ENCODE measurements around the gene MSL1.
A peak's percentile ranks its signal among the peaks of the same experiment; 100 is the strongest.

The MSL1 gene

GRCh38 chr17:40168262-40168832 lies 46.6 kb downstream of the MSL1 start:
- H3K14ac ChIP-seq (ENCODE audit: low read length): no peak overlapping the region
- no CpG with 5 or more reads among the region's 11 CpGs for WGBS, 2 donors (ENCODE audit: extremely low coverage in 2 of 2, insufficient read length in 2 of 2, insufficient replicate concordance in 1 of 2)
- no peak overlapping the region for H2AFZ ChIP-seq (ENCODE audit: low read length)

GRCh38 chr17:40170325-40170724 lies 48.6 kb downstream of the MSL1 start:
- Histone ChIP-seq H3K4me3 (ENCODE audit: low read length in 2 of 2) (no peak overlapping the region), H4K91ac (ENCODE audit: low read depth, low read length, poor library complexity) (no peak overlapping the region), H3K9ac (ENCODE audit: low read depth, low read length, poor library complexity) (no peak overlapping the region), H2BK5ac (ENCODE audit: low read length) (no peak overlapping the region), H2AK5ac (ENCODE audit: low read depth, low read length) (no peak overlapping the region), H3K27me3 (ENCODE audit: control insufficient read depth in 3 of 3, insufficient read depth in 3 of 3, low read depth in 1 of 3, low read length in 3 of 3) (no peaks in the 10 kb centered on the region), H3K4ac (ENCODE audit: low read length) (no peak overlapping the region), H3K4me1 (ENCODE audit: control insufficient read depth in 2 of 2, insufficient read depth in 1 of 2, low read depth in 1 of 2, low read length in 2 of 2) (peaks cover 0 to 2% of the 10 kb centered on the region in 2 donors), H2AFZ (ENCODE audit: low read length) (no peak overlapping the region), H3K9me3 (replicated peaks in 1 of 2; ENCODE audit: control insufficient read depth in 2 of 2, insufficient read depth in 1 of 2, low read depth in 1 of 2, low read length in 2 of 2) (no peaks in the 10 kb centered on the region), H3K23ac (ENCODE audit: low read depth, low read length, poor library complexity) (no peak overlapping the region), H3K14ac (ENCODE audit: low read length) (no peak overlapping the region), H2BK15ac (ENCODE audit: low read length) (no peak overlapping the region), H3K79me1 (ENCODE audit: low read depth, low read length) (no peaks in the 10 kb centered on the region), H2BK12ac (ENCODE audit: low read length) (no peak overlapping the region), H3K4me2 (ENCODE audit: insufficient read depth, low read length, poor library complexity, severe bottlenecking) (no peak overlapping the region), H3K27ac (replicated peaks; ENCODE audit: low read length) (no peak overlapping the region), H4K8ac (ENCODE audit: low read depth, low read length) (no peak overlapping the region), H2BK120ac (ENCODE audit: low read depth, low read length) (no peak overlapping the region), H3K18ac (ENCODE audit: low read length) (no peak overlapping the region), H3K36me3 (replicated peaks in 1 of 2; ENCODE audit: control insufficient read depth in 2 of 2, insufficient read depth in 2 of 2, low read length in 2 of 2) (peaks cover 41 to 98% of the 10 kb centered on the region in 2 donors)
- WGBS, 2 donors (ENCODE audit: extremely low coverage in 2 of 2, insufficient read length in 2 of 2, insufficient replicate concordance in 1 of 2): no CpG with 5 or more reads among the region's 2 CpGs
- no peak for DNase-seq (ENCODE audit: low spot score)

More at GRCh38 chr17:40168262-40168832, 46.6 kb downstream of the MSL1 start:
- Histone ChIP-seq H3K27me3 (ENCODE audit: control insufficient read depth in 3 of 3, insufficient read depth in 3 of 3, low read depth in 1 of 3, low read length in 3 of 3) (no peaks in the 10 kb centered on the region), H3K4me3 (ENCODE audit: low read length in 2 of 2) (no peak overlapping the region), H4K91ac (ENCODE audit: low read depth, low read length, poor library complexity) (no peak overlapping the region), H4K8ac (ENCODE audit: low read depth, low read length) (no peak overlapping the region), H3K36me3 (replicated peaks in 1 of 2; ENCODE audit: control insufficient read depth in 2 of 2, insufficient read depth in 2 of 2, low read length in 2 of 2) (peaks cover 47 to 98% of the 10 kb centered on the region in 2 donors), H3K18ac (ENCODE audit: low read length) (no peak overlapping the region), H2AK5ac (ENCODE audit: low read depth, low read length) (no peak overlapping the region), H3K79me1 (ENCODE audit: low read depth, low read length) (no peaks in the 10 kb centered on the region), H3K9ac (ENCODE audit: low read depth, low read length, poor library complexity) (no peak overlapping the region), H3K23ac (ENCODE audit: low read depth, low read length, poor library complexity) (no peak overlapping the region), H2BK12ac (ENCODE audit: low read length) (no peak overlapping the region), H3K4me1 (ENCODE audit: control insufficient read depth in 2 of 2, insufficient read depth in 1 of 2, low read depth in 1 of 2, low read length in 2 of 2) (peaks cover 0 to 2% of the 10 kb centered on the region in 2 donors), H3K27ac (replicated peaks; ENCODE audit: low read length) (peak overlapping the region; percentile 21), H3K4me2 (ENCODE audit: insufficient read depth, low read length, poor library complexity, severe bottlenecking) (no peak overlapping the region), H2BK120ac (ENCODE audit: low read depth, low read length) (no peak overlapping the region), H2BK5ac (ENCODE audit: low read length) (no peak overlapping the region), H3K9me3 (replicated peaks in 1 of 2; ENCODE audit: control insufficient read depth in 2 of 2, insufficient read depth in 1 of 2, low read depth in 1 of 2, low read length in 2 of 2) (no peaks in the 10 kb centered on the region), H2BK15ac (ENCODE audit: low read length) (no peak overlapping the region), H3K4ac (ENCODE audit: low read length) (no peak overlapping the region)
- DNase-seq (ENCODE audit: low spot score): no peak

- no peak overlapping the region for H3K23ac ChIP-seq (ENCODE audit: low read depth, low read length, poor library complexity)
- H4K8ac ChIP-seq (ENCODE audit: low read depth, low read length): no peak overlapping the region
- H3K14ac ChIP-seq (ENCODE audit: low read length): no peak overlapping the region
- WGBS, 2 donors (ENCODE audit: extremely low coverage in 2 of 2, insufficient read length in 2 of 2, insufficient replicate concordance in 1 of 2): no CpG with 5 or more reads among the region's 1 CpG
- H3K18ac ChIP-seq (ENCODE audit: low read length): no peak overlapping the region
- no peaks in the 10 kb centered on the region for H3K79me1 ChIP-seq (ENCODE audit: low read depth, low read length)
- H2BK120ac ChIP-seq (ENCODE audit: low read depth, low read length): no peak overlapping the region
- no peak overlapping the region for H3K4me2 ChIP-seq (ENCODE audit: insufficient read depth, low read length, poor library complexity, severe bottlenecking)
- no peak overlapping the region for H2BK12ac ChIP-seq (ENCODE audit: low read length)
- H3K36me3 ChIP-seq (replicated peaks in 1 of 2; ENCODE audit: control insufficient read depth in 2 of 2, insufficient read depth in 2 of 2, low read length in 2 of 2): peaks cover 40 to 98% of the 10 kb centered on the region in 2 donors
- no peak overlapping the region for H2AFZ ChIP-seq (ENCODE audit: low read length)
- no peak overlapping the region for H2BK5ac ChIP-seq (ENCODE audit: low read length)
- H3K9me3 ChIP-seq (replicated peaks in 1 of 2; ENCODE audit: control insufficient read depth in 2 of 2, insufficient read depth in 1 of 2, low read depth in 1 of 2, low read length in 2 of 2): no peaks in the 10 kb centered on the region
- peaks cover 5 to 14% of the 10 kb centered on the region in 2 donors for H3K4me1 ChIP-seq (ENCODE audit: control insufficient read depth in 2 of 2, insufficient read depth in 1 of 2, low read depth in 1 of 2, low read length in 2 of 2)
- H3K27me3 ChIP-seq (ENCODE audit: control insufficient read depth in 3 of 3, insufficient read depth in 3 of 3, low read depth in 1 of 3, low read length in 3 of 3): no peaks in the 10 kb centered on the region
- H4K91ac ChIP-seq (ENCODE audit: low read depth, low read length, poor library complexity): no peak overlapping the region
- H3K9ac ChIP-seq (ENCODE audit: low read depth, low read length, poor library complexity): no peak overlapping the region
- H3K4me3 ChIP-seq (ENCODE audit: low read length in 2 of 2): no peak overlapping the region
- no peak overlapping the region for H3K4ac ChIP-seq (ENCODE audit: low read length)
- DNase-seq (ENCODE audit: low spot score): no peak
- H2AK5ac ChIP-seq (ENCODE audit: low read depth, low read length): no peak overlapping the region
- H2BK15ac ChIP-seq (ENCODE audit: low read length): no peak overlapping the region
- no peak overlapping the region for H3K27ac ChIP-seq (replicated peaks; ENCODE audit: low read length)
These were observed 50.0 kb downstream of the MSL1 start for GRCh38 chr17:40171750-40172149.

- Histone ChIP-seq H3K36me3 (replicated peaks in 1 of 2; ENCODE audit: control insufficient read depth in 2 of 2, insufficient read depth in 2 of 2, low read length in 2 of 2) (peaks cover 32 to 88% of the 10 kb centered on the region in 2 donors), H4K8ac (ENCODE audit: low read depth, low read length) (no peak overlapping the region), H3K9me3 (replicated peaks in 1 of 2; ENCODE audit: control insufficient read depth in 2 of 2, insufficient read depth in 1 of 2, low read depth in 1 of 2, low read length in 2 of 2) (no peaks in the 10 kb centered on the region), H2BK15ac (ENCODE audit: low read length) (no peak overlapping the region), H3K4me1 (ENCODE audit: control insufficient read depth in 2 of 2, insufficient read depth in 1 of 2, low read depth in 1 of 2, low read length in 2 of 2) (peaks cover 5 to 16% of the 10 kb centered on the region in 2 donors), H2BK5ac (ENCODE audit: low read length) (no peak overlapping the region), H3K4me2 (ENCODE audit: insufficient read depth, low read length, poor library complexity, severe bottlenecking) (no peak overlapping the region), H3K14ac (ENCODE audit: low read length) (no peak overlapping the region), H3K18ac (ENCODE audit: low read length) (no peak overlapping the region), H3K9ac (ENCODE audit: low read depth, low read length, poor library complexity) (no peak overlapping the region), H2AFZ (ENCODE audit: low read length) (no peak overlapping the region), H3K23ac (ENCODE audit: low read depth, low read length, poor library complexity) (no peak overlapping the region), H3K4me3 (ENCODE audit: low read length in 2 of 2) (no peak overlapping the region), H3K27me3 (ENCODE audit: control insufficient read depth in 3 of 3, insufficient read depth in 3 of 3, low read depth in 1 of 3, low read length in 3 of 3) (no peaks in the 10 kb centered on the region), H3K79me1 (ENCODE audit: low read depth, low read length) (no peaks in the 10 kb centered on the region), H3K27ac (replicated peaks; ENCODE audit: low read length) (no peak overlapping the region), H4K91ac (ENCODE audit: low read depth, low read length, poor library complexity) (no peak overlapping the region), H2BK120ac (ENCODE audit: low read depth, low read length) (no peak overlapping the region), H3K4ac (ENCODE audit: low read length) (no peak overlapping the region), H2BK12ac (ENCODE audit: low read length) (no peak overlapping the region), H2AK5ac (ENCODE audit: low read depth, low read length) (no peak overlapping the region)
- DNase-seq (ENCODE audit: low spot score): no peak
- whole genome bisulfite sequencing, 2 donors (ENCODE audit: extremely low coverage in 2 of 2, insufficient read length in 2 of 2, insufficient replicate concordance in 1 of 2): no CpG with 5 or more reads among the region's 4 CpGs
These were observed 51.5 kb downstream of the MSL1 start for GRCh38 chr17:40173091-40173777.

Data from neuronal stem cell (in vitro differentiated cells).